Endothelial cell of umbilical vein (primary cell): Measurements from ENCODE around the gene NMT1. TPM values are rescaled to one million over a fixed set of nuclear protein-coding genes. Genes with fewer than 3 reads are reported as not detected.

Source experiments
- BruUV-seq: library from RNA; stranded (reverse); fragments of 400-500 nt; replicated peaks from 2 replicates; lab custom pipeline; 2021; lab: Mats Ljungman, UMichigan
- CTCF ChIA-PET: fragments of 300-600, 350-600 bp; sonication (Branson Sonifier 250); formaldehyde crosslinking; loops from one replicate; lab custom pipeline; 2021; ENCODE audit warnings: antibody characterized with exemption, inconsistent platforms; lab: Charles Lee
- POLR2A ChIA-PET: fragments of 300-600, 350-600 bp; sonication (Branson Sonifier 250); formaldehyde crosslinking; loops from one replicate; lab custom pipeline; 2021; ENCODE audit warnings: antibody characterized with exemption, inconsistent platforms; lab: Charles Lee
- DNase-seq: peaks from one replicate; pipeline ENCODE4 v3.0.0-alpha.2; 2011; ENCODE audit warnings: low read depth, low spot score
- FAIRE-seq: peaks from 2 replicates; lab custom pipeline; 2011; peaks lifted over from hg19 to GRCh38; lab: Jason Lieb, UNC
- H2AFZ ChIP-seq: 2 replicates; pipeline ENCODE4 v1.6.0; 2012; ENCODE audit warnings: low read depth, low read length, control low read depth, inconsistent platforms
- H3K27ac ChIP-seq: 2 replicates; pipeline ENCODE4 v1.5.1; 2011; ENCODE audit warnings: low read depth, mild to moderate bottlenecking, control low read depth, low read length, moderate library complexity; ENCODE audit not compliant: insufficient read depth
- H3K27me3 ChIP-seq, 2 experiments: 2 replicates each; pipeline versions ENCODE4 v1.6.0 to v1.6.1; 2011; ENCODE audit warnings: low read length in 2 of 2, mixed read lengths in 1 of 2; ENCODE audit not compliant: control insufficient read depth in 2 of 2, insufficient read depth in 2 of 2
- H3K36me3 ChIP-seq, 2 experiments: 2 replicates in 1 of 2; 3 replicates in 1 of 2; pipeline ENCODE4 v1.5.1; 2011; ENCODE audit warnings: low read length in 2 of 2, mild to moderate bottlenecking in 1 of 2, moderate library complexity in 1 of 2; ENCODE audit not compliant: control insufficient read depth in 2 of 2, insufficient read depth in 2 of 2; ENCODE audit errors: extremely low read depth in 1 of 2
- H3K4me1 ChIP-seq: 3 replicates; pipeline ENCODE4 v1.5.1; 2011; ENCODE audit warnings: mild to moderate bottlenecking, low read length; ENCODE audit not compliant: control insufficient read depth, insufficient read depth; ENCODE audit errors: extremely low read depth
- H3K4me2 ChIP-seq: 2 replicates; pipeline ENCODE4 v1.6.1; 2011; ENCODE audit warnings: low read length, control low read depth, mixed read lengths; ENCODE audit not compliant: insufficient read depth
- H3K4me3 ChIP-seq, 3 experiments: fragments of 200-600 bp in 1 of 3; sonication (generic), shearing (Covaris generic) in 1 of 3; replicated peaks in 1 of 3; 2 replicates each; pipeline ENCODE4 v1.5.1; 2011 to 2016; ENCODE audit warnings: control low read depth in 3 of 3, low read length in 3 of 3, mild to moderate bottlenecking in 2 of 3, inconsistent platforms in 1 of 3, low read depth in 1 of 3, moderate library complexity in 1 of 3; ENCODE audit not compliant: insufficient read depth in 1 of 3
- H3K79me2 ChIP-seq: 2 replicates; pipeline ENCODE4 v1.6.0; 2012; ENCODE audit warnings: low read length, inconsistent platforms; ENCODE audit not compliant: control insufficient read depth, insufficient read depth
- H3K9ac ChIP-seq: replicated peaks from 2 replicates; pipeline ENCODE3; 2011; ENCODE audit warnings: low read length, control low read depth; ENCODE audit not compliant: insufficient read depth; ENCODE audit errors: extremely low read depth
- H3K9me1 ChIP-seq: replicated peaks from 3 replicates; pipeline ENCODE4 v1.6.0; 2011; ENCODE audit warnings: mild to moderate bottlenecking, low read length; ENCODE audit not compliant: control insufficient read depth, insufficient read depth; ENCODE audit errors: extremely low read depth
- H3K9me3 ChIP-seq: replicated peaks from 2 replicates; pipeline ENCODE4 v1.5.1; 2012; ENCODE audit warnings: low read length, inconsistent platforms; ENCODE audit not compliant: control insufficient read depth, insufficient read depth
- H4K20me1 ChIP-seq: replicated peaks from 2 replicates; pipeline ENCODE3; 2011; ENCODE audit warnings: mild to moderate bottlenecking, low read length; ENCODE audit not compliant: control insufficient read depth, insufficient read depth; ENCODE audit errors: extremely low read depth
- EZH2 ChIP-seq: IDR thresholded peaks from 2 replicates; pipeline ENCODE4 v1.6.1; 2012; ENCODE audit warnings: borderline replicate concordance, low read depth, mild to moderate bottlenecking, moderate library complexity, low read length, inconsistent platforms; ENCODE audit not compliant: severe bottlenecking
- FOS ChIP-seq: IDR thresholded peaks from 2 replicates; pipeline ENCODE4 v1.6.1; 2011; ENCODE audit warnings: mild to moderate bottlenecking, low read length, moderate library complexity, borderline replicate concordance; ENCODE audit not compliant: insufficient read depth
- GATA2 ChIP-seq: IDR thresholded peaks from 2 replicates; pipeline ENCODE4 v1.7.0; 2011; ENCODE audit warnings: low read depth, mild to moderate bottlenecking, moderate library complexity, mixed read lengths, low read length; ENCODE audit not compliant: insufficient read length, insufficient read depth
- JUN ChIP-seq: IDR thresholded peaks from 2 replicates; pipeline ENCODE4 v1.6.1; 2011; ENCODE audit warnings: borderline replicate concordance, low read depth; ENCODE audit not compliant: insufficient read length, insufficient read depth
- MYC ChIP-seq: IDR thresholded peaks from one replicate; pipeline ENCODE4 v1.6.1; 2011; ENCODE audit warnings: mild to moderate bottlenecking, low read depth, low read length
- POLR2A ChIP-seq: IDR thresholded peaks from 2 replicates; pipeline ENCODE4 v1.6.1; 2012; ENCODE audit warnings: low read depth, mild to moderate bottlenecking, control low read depth, low read length
- POLR2AphosphoS5 ChIP-seq: IDR thresholded peaks from 2 replicates; pipeline ENCODE4 v1.6.1; 2012; ENCODE audit warnings: low read depth, mild to moderate bottlenecking, control low read depth, low read length, moderate library complexity; ENCODE audit not compliant: insufficient read depth
- dilution Hi-C: fragments of 300-500 bp; cut with MboI; formaldehyde crosslinking; loops from one replicate; pipeline ENCODE4 v1.15.0; 2019; ENCODE audit warnings: low sequenced_read_pairs; ENCODE audit not compliant: extremely low pct_ligation_motif_present
- intact Hi-C: fragments of 100-400 bp; cut with micrococcal nuclease; formaldehyde crosslinking; loops from one replicate; pipeline ENCODE4 v1.10.0; 2022
- polyA plus RNA-seq, 4 experiments: library from polyadenylated mRNA; depleted of rRNA in 3 of 4; stranded (reverse) in 3 of 4; unstranded in 1 of 4; fragments of >200 nt; gene quantifications; 2 replicates each; pipeline versions ENCODE4 v1.2.1 to v1.2.3, GENCODE V29; 2011 to 2012; ENCODE audit warnings: missing spikeins in 1 of 4
- total RNA-seq: library from RNA; stranded (reverse); gene quantifications from 2 replicates; pipeline ENCODE4 v1.2.3, GENCODE V29; 2021
- TF ChIP-seq, protein P1 (sequence below), 2 donors: IDR thresholded peaks; 1 replicate in 1 of 2; 2 replicates in 1 of 2; pipeline ENCODE4 v1.5.1; 2011; ENCODE audit warnings: low read length in 2 of 2, mild to moderate bottlenecking in 2 of 2, moderate library complexity in 2 of 2, control low read depth in 1 of 2, inconsistent platforms in 1 of 2, low read depth in 1 of 2; ENCODE audit not compliant: insufficient read depth in 1 of 2; ENCODE audit errors: extremely low read depth in 1 of 2
- TF ChIP-seq, protein P2 (sequence below): IDR thresholded peaks from 2 replicates; pipeline ENCODE4 v1.6.1; 2011; ENCODE audit not compliant: insufficient read depth, insufficient read length

The NMT1 gene
- total and polyA plus RNA-seq, 2 donors (not counting 3 experiments of a cell fraction or from before 2014, with no cell fraction given): 37.6 to 135 TPM

DNA sequence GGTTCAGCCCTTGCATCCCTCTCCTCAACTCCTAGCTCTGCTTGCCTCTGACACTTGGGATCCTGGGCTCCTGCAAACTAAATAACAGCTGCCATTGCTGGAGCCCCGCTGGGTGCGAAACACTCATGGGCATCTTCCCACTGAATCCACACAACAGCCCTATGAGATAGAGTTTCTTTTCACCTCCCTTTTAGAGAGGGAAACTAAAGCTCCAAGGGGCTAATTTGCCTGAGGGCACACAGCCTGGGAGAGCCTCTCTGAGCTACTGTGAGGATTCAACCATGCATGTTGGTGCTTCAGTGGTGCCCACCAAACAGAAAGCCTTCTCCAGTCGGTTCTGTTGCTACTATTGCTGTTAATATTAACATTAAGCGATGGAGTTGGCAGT is 78.4 kb downstream of the NMT1 start:
- Histone ChIP-seq H3K4me2 (no peak overlapping the region), H3K9me3 (no peaks in the 10 kb centered on the region), H3K4me1 (peaks cover 5% of the 10 kb centered on the region), H4K20me1 (no peaks in the 10 kb centered on the region), H3K4me3 (no peak overlapping the region), H3K36me3 (no peaks in the 10 kb centered on the region), H3K9me1 (no peaks in the 10 kb centered on the region), H2AFZ (no peak overlapping the region), H3K79me2 (no peaks in the 10 kb centered on the region), H3K27ac (no peak overlapping the region), H3K27me3 (no peaks in the 10 kb centered on the region), H3K9ac (no peak overlapping the region)
- ChIA-PET POLR2A (interaction anchor here (0.6 to 1.6 kb wide), 4 partner anchors 10 to 1038 kb away, joined by 3 to 17 read pairs (median 4); partner anchors contain the start of genes HEXIM1 and HEXIM2), CTCF (interaction anchor here (1.2 to 1.5 kb wide), 4 partner anchors 10 to 96 kb away, joined by 4 to 9 read pairs (median 7); no protein-coding TSS in a partner anchor)
- intact Hi-C loops: no loop called here
- dilution Hi-C loops: no loop called here
- no peak for FAIRE-seq
- no peak for DNase-seq
- no TSS peak for BruUV-seq
- TF ChIP-seq MYC: no peak

DNA sequence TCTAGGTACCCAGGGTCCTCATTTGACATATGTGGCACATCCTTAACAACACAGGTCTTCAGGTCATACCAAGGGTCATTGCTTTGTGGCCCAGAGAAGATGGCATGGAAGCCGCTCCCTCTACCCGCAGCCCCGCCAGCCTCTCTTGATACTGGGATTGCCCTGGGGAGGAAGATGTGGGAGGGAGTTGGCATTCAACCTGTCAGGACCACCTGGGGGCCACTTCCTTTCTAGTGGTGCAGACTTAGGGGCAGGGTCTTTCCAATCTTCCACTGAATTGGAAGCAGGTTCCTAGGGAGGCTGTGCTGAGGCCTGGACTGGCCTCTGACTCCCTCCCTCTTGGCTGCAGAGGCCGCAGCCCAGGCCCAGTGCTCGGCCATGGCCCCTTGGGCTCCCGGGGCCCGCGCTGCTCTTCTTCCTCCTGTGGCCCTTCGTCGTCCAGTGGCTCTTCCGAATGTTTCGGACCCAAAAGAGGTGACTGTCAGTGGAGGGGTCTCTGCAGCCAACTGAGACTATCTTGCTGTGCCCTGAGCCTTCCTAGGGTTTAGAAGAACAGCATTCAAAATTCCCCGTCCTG is 82.1 kb downstream of the NMT1 start:
- CTCF ChIA-PET: interaction anchor here (2.5 to 10.4 kb wide), 2 partner anchors 7 to 55 kb away, joined by 9 to 393 read pairs; partner anchors contain the start of gene ACBD4
- dilution Hi-C loops: no loop called here
- TF ChIP-seq EZH2: no peak
- no peak for TF ChIP-seq JUN
- TF ChIP-seq MYC: no peak
- TF ChIP-seq, protein P1, sequence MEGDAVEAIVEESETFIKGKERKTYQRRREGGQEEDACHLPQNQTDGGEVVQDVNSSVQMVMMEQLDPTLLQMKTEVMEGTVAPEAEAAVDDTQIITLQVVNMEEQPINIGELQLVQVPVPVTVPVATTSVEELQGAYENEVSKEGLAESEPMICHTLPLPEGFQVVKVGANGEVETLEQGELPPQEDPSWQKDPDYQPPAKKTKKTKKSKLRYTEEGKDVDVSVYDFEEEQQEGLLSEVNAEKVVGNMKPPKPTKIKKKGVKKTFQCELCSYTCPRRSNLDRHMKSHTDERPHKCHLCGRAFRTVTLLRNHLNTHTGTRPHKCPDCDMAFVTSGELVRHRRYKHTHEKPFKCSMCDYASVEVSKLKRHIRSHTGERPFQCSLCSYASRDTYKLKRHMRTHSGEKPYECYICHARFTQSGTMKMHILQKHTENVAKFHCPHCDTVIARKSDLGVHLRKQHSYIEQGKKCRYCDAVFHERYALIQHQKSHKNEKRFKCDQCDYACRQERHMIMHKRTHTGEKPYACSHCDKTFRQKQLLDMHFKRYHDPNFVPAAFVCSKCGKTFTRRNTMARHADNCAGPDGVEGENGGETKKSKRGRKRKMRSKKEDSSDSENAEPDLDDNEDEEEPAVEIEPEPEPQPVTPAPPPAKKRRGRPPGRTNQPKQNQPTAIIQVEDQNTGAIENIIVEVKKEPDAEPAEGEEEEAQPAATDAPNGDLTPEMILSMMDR (IDR thresholded peaks at IDR 0.05; ENCODE audit: extremely low read depth in 1 of 2, insufficient read depth in 1 of 2, low read depth in 1 of 2, low read length in 2 of 2): no peak
- no peak for TF ChIP-seq GATA2
- no peak for TF ChIP-seq POLR2A
- TF ChIP-seq, protein P2, sequence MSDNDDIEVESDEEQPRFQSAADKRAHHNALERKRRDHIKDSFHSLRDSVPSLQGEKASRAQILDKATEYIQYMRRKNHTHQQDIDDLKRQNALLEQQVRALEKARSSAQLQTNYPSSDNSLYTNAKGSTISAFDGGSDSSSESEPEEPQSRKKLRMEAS: no peak
- no peak for TF ChIP-seq FOS
- TF ChIP-seq POLR2AphosphoS5: no peak
- no peak for FAIRE-seq
- intact Hi-C loops: loop anchor here (10.0 kb wide), 1 partner anchor 232 kb away; no protein-coding TSS in a partner anchor
- Histone ChIP-seq H3K27me3 (no peaks in the 10 kb centered on the region), H3K4me2 (no peak overlapping the region), H3K36me3 (no peaks in the 10 kb centered on the region), H2AFZ (no peak overlapping the region), H4K20me1 (no peaks in the 10 kb centered on the region), H3K27ac (no peak overlapping the region), H3K4me3 (no peak overlapping the region), H3K79me2 (no peaks in the 10 kb centered on the region), H3K9ac (no peak overlapping the region), H3K9me3 (no peaks in the 10 kb centered on the region), H3K4me1 (peaks cover 6% of the 10 kb centered on the region), H3K9me1 (no peaks in the 10 kb centered on the region)
- DNase-seq: no peak
- no TSS peak for BruUV-seq
- POLR2A ChIA-PET: no interaction called here
